ENCODE measurements around the gene EPSTI1.

DNA sequence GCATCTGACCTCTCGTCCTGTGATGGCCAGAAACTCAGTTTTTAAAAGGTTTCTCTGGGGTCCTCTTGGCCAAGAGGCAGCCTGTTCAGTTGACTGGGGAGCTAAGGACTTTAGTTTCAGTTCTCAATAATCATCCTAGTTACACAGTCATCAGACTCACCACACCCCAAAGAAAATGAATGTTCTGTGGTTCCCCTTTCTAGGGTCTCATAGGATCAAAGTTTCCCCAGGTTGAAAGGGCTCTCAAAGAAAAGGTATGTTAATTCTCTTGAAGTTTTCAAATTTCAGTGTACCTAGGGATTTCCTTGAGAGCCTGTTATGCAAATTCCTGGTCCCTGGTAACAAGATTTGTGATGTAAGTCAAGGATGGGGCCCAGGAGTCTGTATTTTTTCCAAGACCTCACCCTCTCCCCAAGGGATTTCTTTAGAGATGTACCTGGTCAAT lies 115.7 kb downstream of the EPSTI1 start:
- TF ChIP-seq ARNTL (CRISPR knock-in tag; IDR thresholded peaks at IDR 0.05; ENCODE audit: borderline replicate concordance, low read depth) (no peak), CREB5 (CRISPR knock-in tag; IDR thresholded peaks at IDR 0.05; ENCODE audit: low read depth) (no peak), ISL1 (CRISPR knock-in tag; IDR thresholded peaks at IDR 0.05) (no peak), CSDC2 (CRISPR knock-in tag; IDR thresholded peaks at IDR 0.05) (no peak), ZNF565 (CRISPR knock-in tag; conservative IDR thresholded peaks at IDR 0.05; ENCODE audit: low read depth) (no peak), SNAI2 (CRISPR knock-in tag; IDR thresholded peaks at IDR 0.05) (no peak), OSR1 (CRISPR knock-in tag; IDR thresholded peaks at IDR 0.05) (no peak), TCF4 (CRISPR knock-in tag; IDR thresholded peaks at IDR 0.05; ENCODE audit: borderline replicate concordance) (no peak), GLIS3 (CRISPR knock-in tag; IDR thresholded peaks at IDR 0.05) (no peak), ZFP30 (CRISPR knock-in tag; IDR thresholded peaks at IDR 0.05) (no peak), ESRRG (CRISPR knock-in tag; IDR thresholded peaks at IDR 0.05) (no peak)

Data from SK-N-SH treated with all-trans-retinoic acid at 6 μM for 48 hours (cell line).